HUES48 (cell line): Measurements from ENCODE around the gene MKRN2OS.

ENCODE experiments used
- H3K27ac ChIP-seq: one replicate; pipeline ENCODE4 v1.7.0; 2013; ENCODE audit warnings: low read depth, low read length, inconsistent platforms
- H3K27me3 ChIP-seq: 2 replicates; pipeline ENCODE4 v1.6.1; 2013; ENCODE audit warnings: mild to moderate bottlenecking, low read length; ENCODE audit not compliant: control insufficient read depth, insufficient read depth
- H3K36me3 ChIP-seq: 2 replicates; pipeline ENCODE4 v1.6.1; 2013; ENCODE audit warnings: low read length; ENCODE audit not compliant: control insufficient read depth, insufficient read depth
- H3K4me1 ChIP-seq: 2 replicates; pipeline ENCODE4 v1.6.1; 2013; ENCODE audit warnings: mild to moderate bottlenecking, low read length; ENCODE audit not compliant: control insufficient read depth, insufficient read depth
- H3K4me3 ChIP-seq: 2 replicates; pipeline ENCODE4 v1.5.1; 2013; ENCODE audit warnings: mild to moderate bottlenecking, low read depth, low read length
- H3K9ac ChIP-seq: 2 replicates; pipeline ENCODE4 v1.6.1; 2013; ENCODE audit warnings: mild to moderate bottlenecking, low read depth, low read length, moderate library complexity
- H3K9me3 ChIP-seq: 2 replicates; pipeline ENCODE4 v1.6.1; 2013; ENCODE audit warnings: low read length; ENCODE audit not compliant: control insufficient read depth, insufficient read depth

The MKRN2OS gene

DNA sequence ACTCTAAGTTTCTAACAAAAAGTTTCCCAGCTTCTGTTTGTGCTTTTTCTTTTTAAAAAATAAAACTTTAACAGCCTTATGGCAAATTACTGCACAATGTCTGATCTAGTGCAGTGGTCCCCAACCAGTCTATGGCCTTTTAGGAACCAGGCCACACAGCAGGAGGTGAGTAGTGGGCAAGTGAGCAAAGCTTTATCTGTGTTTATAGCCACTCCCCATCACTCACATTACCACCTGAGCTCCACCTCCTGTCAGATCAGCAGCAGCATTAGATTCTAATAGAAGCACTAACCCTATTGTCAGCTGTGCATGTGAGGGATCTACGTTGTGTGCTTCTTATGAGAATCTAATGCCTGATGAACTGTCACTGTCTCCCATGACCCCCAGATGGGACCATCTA, 17.2 kb upstream of the MKRN2OS start:
- Histone ChIP-seq H3K9ac (no peak overlapping the region), H3K4me1 (peaks cover 36% of the 10 kb centered on the region), H3K27ac (no peak overlapping the region), H3K9me3 (no peaks in the 10 kb centered on the region), H3K36me3 (no peaks in the 10 kb centered on the region), H3K27me3 (no peaks in the 10 kb centered on the region), H3K4me3 (no peak overlapping the region)

DNA sequence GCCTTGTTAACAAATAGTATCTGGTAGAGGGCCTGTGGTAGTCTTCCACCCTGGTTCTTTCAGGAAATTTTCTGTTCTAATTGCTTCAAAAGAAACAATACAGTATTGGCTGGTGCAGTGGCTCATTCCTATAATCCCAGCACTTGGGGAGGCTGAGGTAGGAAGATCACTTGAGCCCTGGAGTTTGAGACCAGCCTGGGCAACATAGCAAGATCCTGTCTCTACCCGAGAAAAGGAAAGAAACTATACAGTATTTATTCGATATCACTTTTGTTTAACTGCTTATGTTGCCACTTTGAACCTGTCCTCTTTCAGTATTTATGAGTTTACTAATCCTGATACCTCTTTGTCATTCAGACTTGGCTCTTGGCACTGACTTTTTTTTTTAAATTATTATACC, 16.1 kb upstream of the MKRN2OS start:
- H3K27me3 ChIP-seq, result no peaks in the 10 kb centered on the region
- H3K4me3 ChIP-seq, result no peak overlapping the region
- H3K27ac ChIP-seq, result no peak overlapping the region
- no peaks in the 10 kb centered on the region for H3K36me3 ChIP-seq
- no peaks in the 10 kb centered on the region for H3K9me3 ChIP-seq
- H3K9ac ChIP-seq, result no peak overlapping the region
- H3K4me1 ChIP-seq, result peaks cover 36% of the 10 kb centered on the region

DNA sequence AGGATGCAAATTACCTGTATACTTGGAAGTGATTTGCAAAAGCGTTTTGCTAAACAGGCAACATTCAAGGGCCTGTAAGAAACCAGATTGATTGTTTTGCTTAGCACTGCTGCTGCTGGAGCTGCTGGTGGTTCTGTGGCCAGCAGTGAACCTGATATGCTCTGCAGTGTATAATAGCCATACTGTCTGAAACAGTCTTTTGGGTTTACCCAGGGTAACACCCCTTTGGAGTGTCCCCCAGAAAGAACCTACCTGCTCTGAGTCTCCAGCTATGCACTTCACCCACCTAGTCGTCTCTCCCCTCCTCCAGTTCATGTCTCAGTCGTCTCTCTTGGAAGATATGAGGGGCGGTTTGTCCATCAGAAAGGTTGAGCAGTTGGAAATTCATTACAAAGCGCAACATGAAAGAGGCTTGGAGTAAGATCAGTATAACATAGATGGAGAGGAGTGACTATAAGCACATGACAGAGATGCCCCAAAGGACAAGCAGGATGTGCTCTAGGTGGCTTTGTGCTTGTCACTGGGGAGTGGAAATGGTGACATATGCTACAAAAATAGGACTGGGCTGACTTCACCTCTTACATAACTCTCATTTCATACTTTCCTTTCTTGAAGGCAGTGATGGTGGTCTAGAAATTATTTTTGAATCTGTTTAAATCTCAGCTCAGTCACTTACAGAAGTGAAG, 15.3 kb upstream of the MKRN2OS start:
- H3K4me3 ChIP-seq, result no peak overlapping the region
- no peaks in the 10 kb centered on the region for H3K9me3 ChIP-seq
- no peaks in the 10 kb centered on the region for H3K27me3 ChIP-seq
- H3K9ac ChIP-seq, result no peak overlapping the region
- no peak overlapping the region for H3K27ac ChIP-seq
- no peaks in the 10 kb centered on the region for H3K36me3 ChIP-seq
- H3K4me1 ChIP-seq, result peaks cover 36% of the 10 kb centered on the region

DNA sequence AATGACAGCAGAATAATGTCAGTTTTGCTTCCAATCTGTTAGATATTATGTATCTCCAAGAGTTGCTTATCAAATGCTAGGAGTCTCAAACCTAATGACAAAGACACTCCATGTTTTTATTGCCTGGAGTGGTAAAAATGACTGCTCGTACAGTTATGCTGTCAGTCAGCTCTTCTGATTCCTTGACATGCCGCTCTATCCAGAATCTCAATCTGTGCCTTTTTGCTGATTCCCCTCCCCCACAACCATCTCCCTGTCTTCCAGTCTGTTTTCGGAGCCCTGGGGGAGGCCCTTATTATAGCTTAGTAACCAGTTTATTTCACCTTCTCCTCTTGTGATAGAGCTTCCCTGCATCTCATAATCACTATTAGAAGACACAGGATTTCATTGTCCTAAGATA, 14.2 kb upstream of the MKRN2OS start:
- peaks cover 36% of the 10 kb centered on the region for H3K4me1 ChIP-seq

DNA sequence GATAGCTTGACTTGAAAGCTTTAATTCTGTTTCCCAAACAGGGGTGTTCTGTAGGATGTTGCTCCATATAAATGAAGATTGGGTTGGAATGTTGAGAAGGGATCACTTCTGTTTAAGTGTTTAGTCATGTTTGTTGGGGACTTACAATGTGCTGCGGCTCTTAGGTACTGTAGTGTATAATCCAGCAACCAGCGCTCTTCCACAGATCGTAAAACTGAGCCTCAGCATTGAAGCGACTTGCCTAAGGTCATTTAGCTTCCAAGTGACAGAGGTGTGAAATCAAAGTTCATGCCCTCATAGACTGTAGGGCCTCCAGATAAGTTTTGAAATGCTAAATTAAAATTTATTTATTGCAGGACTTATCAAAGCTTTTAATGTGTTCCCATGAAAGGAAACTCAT, 13.4 kb upstream of the MKRN2OS start:
- no peaks in the 10 kb centered on the region for H3K36me3 ChIP-seq
- H3K4me3 ChIP-seq, result peak overlapping the region; percentile 97
- no peak overlapping the region for H3K27ac ChIP-seq
- H3K4me1 ChIP-seq, result peaks cover 36% of the 10 kb centered on the region
- no peak overlapping the region for H3K9ac ChIP-seq
- no peaks in the 10 kb centered on the region for H3K9me3 ChIP-seq
- H3K27me3 ChIP-seq, result no peaks in the 10 kb centered on the region

More for the DNA sequence above, 14.2 kb upstream of the MKRN2OS start:
- H3K27me3 ChIP-seq, result no peaks in the 10 kb centered on the region
- H3K36me3 ChIP-seq, result no peaks in the 10 kb centered on the region
- no peak overlapping the region for H3K9ac ChIP-seq
- no peaks in the 10 kb centered on the region for H3K9me3 ChIP-seq
- 0 out of 2 replicates have a peak overlapping the region, but pooled peaks have one; percentile 15 for H3K4me3 ChIP-seq
- no peak overlapping the region for H3K27ac ChIP-seq

DNA sequence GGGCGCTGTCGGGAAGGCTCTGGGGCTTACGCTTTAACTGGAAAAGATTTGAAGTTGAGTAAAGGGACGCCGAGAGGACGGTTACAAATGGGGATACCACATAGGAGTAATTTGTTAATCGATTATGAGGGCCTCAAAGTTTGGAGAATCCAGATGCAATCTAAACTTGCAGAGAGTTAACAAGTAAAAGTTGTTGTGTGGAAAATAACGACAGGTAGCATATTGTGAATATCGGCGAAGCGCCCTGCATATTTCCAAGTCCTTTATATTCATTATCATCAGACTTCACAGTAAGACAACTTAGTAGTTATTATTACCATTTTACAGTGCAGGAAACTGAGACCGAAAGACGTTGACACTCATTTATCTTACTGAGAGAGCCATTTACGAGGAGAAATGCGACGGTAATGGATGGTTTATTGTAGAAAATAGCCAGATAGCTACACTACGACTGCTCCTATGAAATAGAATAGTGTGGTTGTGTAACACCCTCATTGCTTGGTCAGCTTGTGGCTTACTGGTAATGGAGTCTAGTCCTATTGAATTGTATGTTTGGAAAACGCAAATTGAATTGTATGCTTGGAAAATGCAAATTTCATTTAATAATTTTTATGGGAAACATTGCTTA, 12.3 kb upstream of the MKRN2OS start:
- H3K4me3 ChIP-seq, result peak overlapping the region; percentile 97
- peak overlapping the region; percentile 98 for H3K27ac ChIP-seq
- H3K36me3 ChIP-seq, result no peaks in the 10 kb centered on the region
- no peaks in the 10 kb centered on the region for H3K27me3 ChIP-seq
- peak overlapping the region; percentile 92 for H3K9ac ChIP-seq
- H3K9me3 ChIP-seq, result no peaks in the 10 kb centered on the region
- H3K4me1 ChIP-seq, result peaks cover 33% of the 10 kb centered on the region

DNA sequence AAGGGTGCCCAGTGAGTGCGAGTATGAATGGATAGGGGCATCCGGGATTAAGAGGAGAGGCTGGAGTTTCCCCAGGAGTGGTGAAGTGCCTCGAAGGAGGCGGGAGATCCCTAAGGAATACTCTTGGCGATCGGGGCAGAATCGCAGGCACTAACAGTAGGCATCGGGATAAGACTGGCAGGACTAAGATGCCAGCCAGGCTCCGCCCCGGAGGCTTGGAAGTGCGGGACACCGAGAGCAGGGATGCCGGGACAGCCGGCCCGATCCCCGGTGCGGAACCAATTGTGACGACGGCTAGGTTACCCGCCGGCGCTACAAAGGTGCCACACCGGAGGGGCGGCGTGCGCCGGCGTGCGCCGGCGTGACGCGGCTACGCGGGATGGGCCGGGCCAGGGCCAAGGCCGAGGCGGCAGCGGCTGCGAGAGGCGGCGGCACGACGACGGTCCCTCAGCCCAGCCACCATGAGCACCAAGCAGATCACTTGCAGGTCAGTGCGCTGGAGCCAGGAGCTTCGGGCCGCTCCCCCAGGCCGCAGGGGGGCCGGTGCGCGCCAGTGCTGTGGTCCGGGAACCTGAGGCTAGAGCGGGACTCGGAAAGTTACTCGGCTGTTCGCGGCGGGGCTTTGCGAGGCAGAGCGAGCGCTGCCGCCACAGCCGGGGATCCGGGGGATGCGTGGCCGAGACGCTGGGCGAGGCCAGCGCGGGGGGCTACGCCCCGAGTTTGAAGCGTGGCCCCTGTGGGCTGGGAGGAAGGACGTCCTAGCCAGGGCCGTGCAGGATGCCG, 11.6 kb upstream of the MKRN2OS start, which contains the start of gene MKRN2:
Gene MKRN2 (plus strand): TSS at position 398 of the 783 bp plus-strand sequence. CDS start 64 bp downstream, at position 462.
- Histone ChIP-seq H3K9ac (peak within 1 kb of the TSS; percentile 92), H3K4me1 (peaks cover 27% of the 10 kb centered on the region), H3K9me3 (no peaks in the 10 kb centered on the region), H3K4me3 (peak within 1 kb of the TSS; percentile 97), H3K27ac (peak within 1 kb of the TSS; percentile 98), H3K36me3 (no peaks in the 10 kb centered on the region), H3K27me3 (no peaks in the 10 kb centered on the region)

DNA sequence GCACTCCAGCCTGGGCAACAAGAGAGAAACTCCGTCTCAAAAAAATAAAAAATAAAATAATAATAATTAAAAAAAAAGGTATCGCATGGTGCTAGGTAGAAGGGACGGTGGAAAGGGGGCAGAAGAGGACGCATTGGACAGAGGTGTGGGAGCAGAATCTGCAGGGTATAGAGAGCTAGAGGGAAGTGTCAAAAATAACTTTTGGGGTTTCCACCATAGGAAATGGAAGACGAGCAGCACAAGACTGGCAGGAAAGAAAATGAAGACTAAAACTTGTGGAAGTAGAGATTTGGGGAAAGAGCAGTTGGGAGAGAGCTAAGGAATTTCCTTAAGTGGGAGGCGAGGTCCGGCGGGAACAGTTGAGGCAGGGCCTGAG, 11.0 kb upstream of the MKRN2OS start:
- Histone ChIP-seq H3K9me3 (no peaks in the 10 kb centered on the region), H3K36me3 (no peaks in the 10 kb centered on the region), H3K27ac (no peak overlapping the region), H3K4me3 (peak overlapping the region; percentile 97), H3K9ac (peak overlapping the region; percentile 64), H3K4me1 (peaks cover 27% of the 10 kb centered on the region), H3K27me3 (no peaks in the 10 kb centered on the region)

DNA sequence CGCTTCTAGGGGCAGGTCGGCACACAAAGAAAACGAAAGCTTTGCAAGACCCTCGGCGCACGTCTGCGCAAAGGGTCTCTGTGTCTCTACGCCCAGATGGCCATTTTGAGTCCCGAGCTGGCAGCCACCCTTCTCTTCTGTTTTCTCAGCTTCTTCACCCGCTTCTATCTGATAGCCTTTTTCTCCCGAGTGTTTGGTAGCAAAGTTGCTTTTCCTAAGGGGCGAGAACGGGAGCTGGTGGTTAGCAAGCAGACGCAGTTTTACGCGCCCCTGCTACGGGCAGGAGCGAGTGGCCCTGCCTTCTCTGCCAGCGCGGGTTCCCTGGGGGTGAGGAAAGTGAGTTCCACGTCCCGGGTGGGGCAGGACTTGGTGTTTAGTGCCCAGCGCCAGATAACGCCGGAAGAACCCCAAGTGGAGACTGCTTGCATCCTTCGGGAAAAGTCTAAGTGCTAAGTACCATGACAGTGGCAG, 8.7 kb upstream of the MKRN2OS start:
- Histone ChIP-seq H3K9me3 (no peaks in the 10 kb centered on the region), H3K27me3 (no peaks in the 10 kb centered on the region), H3K27ac (no peak overlapping the region), H3K9ac (peak overlapping the region; percentile 61), H3K4me1 (peaks cover 10% of the 10 kb centered on the region), H3K36me3 (no peaks in the 10 kb centered on the region), H3K4me3 (peak overlapping the region; percentile 56)

DNA sequence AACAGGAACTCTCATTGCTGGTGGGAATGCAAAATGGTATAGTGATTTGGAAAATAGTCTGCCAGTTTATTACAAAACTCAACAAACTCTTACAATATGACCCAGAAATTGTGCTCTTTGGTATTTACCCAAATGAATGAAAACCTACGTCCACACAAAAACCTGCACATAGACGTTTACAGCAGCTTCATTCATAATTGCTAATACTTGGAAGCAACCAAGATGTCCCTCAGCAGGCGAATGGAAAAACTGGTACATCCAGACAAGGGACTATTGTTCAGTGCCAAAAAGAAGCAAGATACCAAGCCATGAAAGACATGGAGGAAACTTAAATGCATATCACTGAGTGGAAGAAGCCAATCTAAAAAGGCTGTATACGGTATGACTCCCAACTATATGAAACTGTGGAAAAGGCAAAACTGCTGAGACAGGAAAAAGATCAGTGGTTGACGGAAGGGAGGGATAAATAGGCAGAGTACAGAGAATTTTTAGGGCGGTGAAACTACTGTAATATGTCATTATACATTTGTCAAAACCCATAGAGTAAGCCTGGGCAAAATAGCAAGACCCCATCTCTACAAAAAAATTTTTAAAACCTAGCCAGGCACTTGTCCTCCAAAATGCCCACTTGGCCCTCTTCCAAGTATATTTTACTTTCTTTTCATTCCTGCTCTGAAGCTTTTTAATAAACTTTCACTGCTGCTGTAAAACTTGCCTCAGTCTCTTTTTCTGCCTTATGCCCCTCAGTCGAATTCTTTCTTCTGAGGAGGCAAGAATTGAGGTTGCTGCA, 4.9 kb upstream of the MKRN2OS start:
- no peak overlapping the region for H3K27ac ChIP-seq
- no peaks in the 10 kb centered on the region for H3K9me3 ChIP-seq
- no peaks in the 10 kb centered on the region for H3K36me3 ChIP-seq
- no peak overlapping the region for H3K9ac ChIP-seq
- no peak overlapping the region for H3K4me3 ChIP-seq
- no peaks in the 10 kb centered on the region for H3K27me3 ChIP-seq
- H3K4me1 ChIP-seq, result 0 out of 2 replicates have a peak, but pooled peaks cover 5% of the 10 kb centered on the region
